Tibial artery (tissue), 4 donors: ENCODE results near the gene PRSS50.
A peak's percentile ranks its signal among the peaks of the same experiment; 100 is the strongest.

Experiments
- DNase-seq, 2 donors: peaks; one replicate each; pipeline ENCODE4 v3.0.0-alpha.2; 2019
- H3K27ac ChIP-seq, 2 donors: fragments of 200-600 bp; sonication (generic) in 1 of 2; 1 replicate in 1 of 2; 2 replicates in 1 of 2; pipeline ENCODE4 v1.5.1; 2018 to 2019; ENCODE audit warnings: mild to moderate bottlenecking in 1 of 2
- H3K27me3 ChIP-seq, 2 donors: fragments of 200-600 bp; sonication (generic) in 1 of 2; one replicate each; pipeline versions ENCODE4 v1.5.1 to v1.6.0; 2016 to 2019
- H3K36me3 ChIP-seq, 3 donors: fragments of 200-600 bp; sonication (generic) in 2 of 3; one replicate each; pipeline ENCODE4 v1.5.1; 2016 to 2019; ENCODE audit warnings: mild to moderate bottlenecking in 2 of 3
- H3K4me1 ChIP-seq, 4 donors: fragments of 200-600 bp; sonication (generic) in 2 of 4; 1 replicate in 3 of 4; 2 replicates in 1 of 4; pipeline ENCODE4 v1.5.1; 2016 to 2019
- H3K4me3 ChIP-seq, 2 donors: fragments of 200-600 bp; sonication (generic) in 1 of 2; 1 replicate in 1 of 2; 2 replicates in 1 of 2; pipeline ENCODE4 v1.5.1; 2018 to 2019; ENCODE audit warnings: mild to moderate bottlenecking in 2 of 2
- H3K9me3 ChIP-seq, 3 donors: fragments of 200-600 bp; sonication (generic) in 1 of 3; one replicate each; pipeline ENCODE4 v1.5.1; 2016 to 2019
- intact Hi-C: fragments of 100-400 bp; cut with DNase I; formaldehyde crosslinking; loops from one replicate; pipeline ENCODE4 v1.15.0; 2023; ENCODE audit warnings: low total_unique reads
- TF ChIP-seq, protein P1 (sequence below), 2 experiments: fragments of 200-600 bp in 1 of 2; fragments of 450-650 bp in 1 of 2; IDR thresholded peaks; one replicate each; pipeline ENCODE4 v1.5.1; 2017 to 2019; ENCODE audit warnings: antibody characterized with exemption in 2 of 2, mild to moderate bottlenecking in 1 of 2, moderate library complexity in 1 of 2

Gene PRSS50

DNA sequence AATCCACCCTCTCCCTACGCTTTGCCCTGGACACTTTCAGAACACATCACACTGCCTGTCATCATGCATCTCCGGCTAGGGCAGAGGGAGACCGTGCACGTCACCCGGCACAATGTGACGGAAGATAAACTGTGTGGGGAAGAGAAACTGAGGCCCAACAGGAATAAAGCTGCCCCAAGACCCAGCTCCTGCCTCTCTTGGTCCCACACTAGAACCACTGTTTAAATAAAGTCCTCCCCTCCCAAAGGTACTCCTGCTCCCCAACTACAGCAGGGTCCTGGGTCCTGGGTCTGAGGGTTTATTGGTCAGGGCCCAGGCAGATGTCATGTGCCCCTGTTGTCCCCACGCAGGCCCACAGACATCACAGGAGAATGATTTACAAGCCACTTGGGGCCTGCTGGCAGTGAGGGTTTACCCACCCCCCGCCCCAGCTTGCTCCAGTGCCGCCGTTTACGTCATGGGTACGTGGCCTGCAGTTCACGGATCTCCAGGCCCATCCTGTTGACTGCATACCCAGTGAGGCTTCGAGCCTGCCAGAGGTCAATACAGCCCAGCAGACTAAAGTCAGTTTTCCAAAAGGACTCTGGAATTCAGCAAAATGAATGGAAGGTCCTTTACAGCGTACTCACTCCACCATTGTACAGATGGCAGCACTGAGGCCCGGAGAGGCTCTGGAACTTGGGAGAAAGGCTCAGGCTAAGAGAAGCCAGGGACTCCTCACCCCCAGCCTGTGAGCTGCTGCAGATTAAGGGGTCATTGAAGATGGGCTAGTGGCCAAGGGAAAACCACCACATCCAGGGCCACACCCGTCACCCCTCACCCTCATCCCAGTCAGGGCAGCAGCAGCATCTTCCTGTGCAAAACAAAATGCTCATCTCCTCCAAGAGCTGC is 47.4 kb downstream of the PRSS50 start:
- DNase-seq: peak in 1 of 2 donors; percentile 47
- Histone ChIP-seq H3K4me3 (no peak overlapping the region), H3K36me3 (peaks cover 7 to 45% (median 8%) of the 10 kb centered on the region in 3 donors), H3K27ac (no peak overlapping the region), H3K4me1 (no peaks in the 10 kb centered on the region), H3K9me3 (no peaks in the 10 kb centered on the region), H3K27me3 (peaks cover 0 to 3% of the 10 kb centered on the region in 2 donors)
- intact Hi-C loops: no loop called here
- TF ChIP-seq, protein P1, sequence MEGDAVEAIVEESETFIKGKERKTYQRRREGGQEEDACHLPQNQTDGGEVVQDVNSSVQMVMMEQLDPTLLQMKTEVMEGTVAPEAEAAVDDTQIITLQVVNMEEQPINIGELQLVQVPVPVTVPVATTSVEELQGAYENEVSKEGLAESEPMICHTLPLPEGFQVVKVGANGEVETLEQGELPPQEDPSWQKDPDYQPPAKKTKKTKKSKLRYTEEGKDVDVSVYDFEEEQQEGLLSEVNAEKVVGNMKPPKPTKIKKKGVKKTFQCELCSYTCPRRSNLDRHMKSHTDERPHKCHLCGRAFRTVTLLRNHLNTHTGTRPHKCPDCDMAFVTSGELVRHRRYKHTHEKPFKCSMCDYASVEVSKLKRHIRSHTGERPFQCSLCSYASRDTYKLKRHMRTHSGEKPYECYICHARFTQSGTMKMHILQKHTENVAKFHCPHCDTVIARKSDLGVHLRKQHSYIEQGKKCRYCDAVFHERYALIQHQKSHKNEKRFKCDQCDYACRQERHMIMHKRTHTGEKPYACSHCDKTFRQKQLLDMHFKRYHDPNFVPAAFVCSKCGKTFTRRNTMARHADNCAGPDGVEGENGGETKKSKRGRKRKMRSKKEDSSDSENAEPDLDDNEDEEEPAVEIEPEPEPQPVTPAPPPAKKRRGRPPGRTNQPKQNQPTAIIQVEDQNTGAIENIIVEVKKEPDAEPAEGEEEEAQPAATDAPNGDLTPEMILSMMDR (IDR thresholded peaks at IDR 0.05): no peak

DNA sequence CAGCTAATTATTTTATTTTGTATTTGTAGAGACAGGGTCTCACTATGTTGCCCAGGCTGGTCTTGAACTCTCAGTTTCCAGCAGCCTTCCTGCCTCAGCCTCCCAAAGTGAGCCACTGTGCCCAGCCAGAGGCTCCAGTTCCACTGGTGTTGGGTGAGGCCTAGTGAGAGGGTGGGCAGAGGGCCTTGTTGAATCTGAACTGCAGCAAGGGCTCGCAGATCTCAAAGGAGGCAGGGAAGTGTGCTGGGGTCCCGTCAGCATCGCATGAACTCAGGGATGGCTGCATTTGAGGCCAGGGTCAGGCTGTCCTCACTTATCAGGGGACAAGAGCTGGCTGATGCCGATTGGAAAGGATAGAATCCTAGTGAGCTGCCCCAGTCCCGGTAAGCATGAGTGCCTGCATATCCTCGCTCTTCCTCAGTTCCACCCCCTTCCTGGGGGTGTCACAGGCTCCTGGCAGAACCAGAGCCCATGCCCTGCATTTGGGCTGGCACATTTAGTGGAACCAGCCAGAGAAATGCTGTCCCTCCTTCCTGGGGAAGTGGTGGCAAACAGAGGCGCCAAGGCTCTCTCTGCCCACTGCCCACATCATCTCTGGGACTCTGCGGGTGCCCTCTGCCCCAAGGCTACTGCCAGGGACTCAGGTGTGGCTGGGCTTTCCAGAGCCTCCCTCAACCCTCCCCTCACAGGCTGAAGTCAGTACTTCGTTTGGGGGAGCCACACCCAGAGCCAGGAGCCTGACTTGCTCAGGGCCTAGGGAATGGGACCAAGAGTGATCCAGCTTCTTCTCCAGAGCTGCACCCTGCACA is 48.3 kb downstream of the PRSS50 start:
- Histone ChIP-seq H3K9me3 (no peaks in the 10 kb centered on the region), H3K36me3 (peaks cover 7 to 37% (median 8%) of the 10 kb centered on the region in 3 donors), H3K4me3 (no peak overlapping the region), H3K4me1 (no peaks in the 10 kb centered on the region), H3K27ac (no peak overlapping the region), H3K27me3 (peaks cover 0 to 3% of the 10 kb centered on the region in 2 donors)
- TF ChIP-seq, protein P1 (IDR thresholded peaks at IDR 0.05): no peak
- intact Hi-C loops: no loop called here
- peak; percentile 15 to 48 for DNase-seq

DNA sequence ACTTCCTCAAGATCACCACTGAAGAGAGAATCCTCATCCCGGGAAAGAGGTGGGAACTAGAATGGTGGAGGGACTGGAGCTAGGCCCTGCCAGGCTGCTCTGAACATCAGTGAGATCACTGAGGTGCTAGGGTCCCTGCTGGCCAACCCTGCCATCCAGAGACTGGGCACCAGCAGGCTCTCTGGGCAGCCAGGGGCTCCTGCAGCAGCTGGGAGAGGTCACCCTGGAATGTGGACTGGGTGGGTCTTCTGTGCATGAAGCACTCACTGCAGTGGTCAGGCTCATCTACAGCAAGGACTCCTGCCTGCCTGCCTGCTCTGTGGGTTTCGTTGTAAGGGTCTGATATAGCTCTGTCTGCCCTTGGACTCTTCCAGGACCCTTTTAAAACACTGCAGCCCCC is 49.1 kb downstream of the PRSS50 start:
- no peak overlapping the region for H3K27ac ChIP-seq
- DNase-seq: peak; percentile 9 to 38
- H3K4me3 ChIP-seq: no peak overlapping the region
- H3K4me1 ChIP-seq: no peaks in the 10 kb centered on the region
- intact Hi-C loops: no loop called here
- peaks cover 0 to 3% of the 10 kb centered on the region in 2 donors for H3K27me3 ChIP-seq
- no peaks in the 10 kb centered on the region for H3K9me3 ChIP-seq
- TF ChIP-seq, protein P1 (IDR thresholded peaks at IDR 0.05): no peak
- peaks cover 2 to 29% (median 4%) of the 10 kb centered on the region in 3 donors for H3K36me3 ChIP-seq

DNA sequence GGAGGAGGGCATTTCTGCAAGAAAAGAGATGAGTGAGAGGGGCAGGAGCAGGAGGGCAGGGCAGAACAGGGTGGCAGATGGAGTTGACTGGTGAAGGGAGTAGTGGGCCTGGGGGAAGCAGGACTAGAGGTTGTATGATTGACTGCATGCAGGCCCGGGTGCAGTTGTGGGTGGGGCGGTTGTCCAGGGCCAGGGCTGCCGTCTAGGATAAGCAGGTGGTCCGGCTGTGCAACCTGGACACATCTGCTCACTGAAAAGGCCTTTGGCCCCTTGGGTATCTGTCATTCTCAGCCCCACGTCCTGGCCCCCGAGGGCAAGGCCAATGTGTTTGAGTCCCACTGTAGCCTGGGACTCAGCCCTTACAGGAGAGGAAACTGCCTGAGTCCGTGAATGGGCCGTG is 49.6 kb downstream of the PRSS50 start:
- H3K27ac ChIP-seq: no peak overlapping the region
- intact Hi-C loops: no loop called here
- H3K4me3 ChIP-seq: no peak overlapping the region
- no peaks in the 10 kb centered on the region for H3K9me3 ChIP-seq
- peak in 1 of 2 donors; percentile 58 for DNase-seq
- peaks cover 0 to 5% of the 10 kb centered on the region in 2 donors for H3K27me3 ChIP-seq
- peaks cover 0 to 3% (median 0%) of the 10 kb centered on the region in 4 donors for H3K4me1 ChIP-seq
- peaks cover 0 to 24% (median 0%) of the 10 kb centered on the region in 3 donors for H3K36me3 ChIP-seq
- TF ChIP-seq, protein P1 (IDR thresholded peaks at IDR 0.05): no peak

DNA sequence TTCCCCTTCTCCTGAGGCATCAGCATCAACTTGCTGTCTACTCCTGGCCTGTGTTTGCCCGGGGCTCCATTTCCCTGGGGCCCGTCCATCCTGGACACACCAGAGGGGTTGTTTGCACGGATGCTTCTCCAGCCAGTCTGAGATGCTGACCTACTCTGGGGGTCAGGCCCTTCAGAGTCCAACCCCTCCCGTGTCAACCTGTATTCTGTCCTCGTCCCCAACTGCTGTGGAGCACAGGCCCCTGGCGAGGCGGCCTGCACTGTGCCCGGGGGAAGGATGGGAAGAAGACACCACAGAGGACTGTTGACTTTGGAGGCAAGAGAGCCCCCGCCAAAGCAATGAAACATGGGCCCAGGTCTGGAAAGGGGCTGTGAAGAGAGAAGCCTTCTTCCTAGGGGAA is 50.0 kb downstream of the PRSS50 start:
- intact Hi-C loops: no loop called here

More for the DNA sequence above, 50.0 kb downstream of the PRSS50 start:
- Histone ChIP-seq H3K36me3 (peaks cover 0 to 20% (median 0%) of the 10 kb centered on the region in 3 donors), H3K4me3 (no peak overlapping the region), H3K27me3 (peaks cover 0 to 6% of the 10 kb centered on the region in 2 donors), H3K27ac (no peak overlapping the region), H3K9me3 (no peaks in the 10 kb centered on the region), H3K4me1 (peaks cover 0 to 7% (median 0%) of the 10 kb centered on the region in 4 donors)
- TF ChIP-seq, protein P1 (IDR thresholded peaks at IDR 0.05): no peak
- DNase-seq: peak; percentile 9 to 52
